Vagina (tissue), 2 donors: ENCODE measurements around the gene FANCC.

ENCODE experiments used
- POLR2A ChIP-seq, 2 donors: fragments of 450-650 bp; IDR thresholded peaks; one replicate each; pipeline ENCODE4 v1.6.1; 2017; ENCODE audit warnings: antibody characterized with exemption in 2 of 2, mild to moderate bottlenecking in 2 of 2, moderate library complexity in 2 of 2
- POLR2AphosphoS5 ChIP-seq, 2 donors: sonication (generic); formaldehyde crosslinking; IDR thresholded peaks; one replicate each; pipeline ENCODE4 v1.9.0; 2017; ENCODE audit warnings: antibody characterized with exemption in 2 of 2, mild to moderate bottlenecking in 2 of 2, low read depth in 1 of 2; ENCODE audit not compliant: insufficient read depth in 1 of 2
- TF ChIP-seq, protein P1 (sequence below), 3 experiments: fragments of 450-650 bp in 2 of 3; fragments of 200-600 bp in 1 of 3; sonication (generic) in 1 of 3; IDR thresholded peaks; one replicate each; pipeline ENCODE4 v1.5.1; 2017 to 2019; ENCODE audit warnings: antibody characterized with exemption in 3 of 3, mild to moderate bottlenecking in 2 of 3, moderate library complexity in 2 of 3

DNA sequence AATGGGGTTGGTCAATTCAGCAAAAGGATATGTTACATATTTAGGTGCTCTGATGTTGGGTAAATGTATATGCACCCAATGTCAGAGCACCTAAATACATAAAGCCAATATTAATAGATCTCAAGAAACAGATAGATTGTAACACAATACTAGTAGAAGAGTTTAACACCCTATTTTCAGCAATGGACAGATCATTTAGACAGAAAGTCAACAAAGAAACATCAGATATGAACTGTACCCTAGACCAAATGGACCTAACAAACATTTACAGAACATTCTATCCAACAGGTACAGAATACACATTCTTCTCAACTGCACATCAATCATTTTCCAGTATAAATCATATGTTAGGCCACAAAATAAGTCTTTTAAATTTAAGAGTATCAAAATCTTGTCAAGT is 35.2 kb downstream of the FANCC start:
- TF ChIP-seq, protein P1, sequence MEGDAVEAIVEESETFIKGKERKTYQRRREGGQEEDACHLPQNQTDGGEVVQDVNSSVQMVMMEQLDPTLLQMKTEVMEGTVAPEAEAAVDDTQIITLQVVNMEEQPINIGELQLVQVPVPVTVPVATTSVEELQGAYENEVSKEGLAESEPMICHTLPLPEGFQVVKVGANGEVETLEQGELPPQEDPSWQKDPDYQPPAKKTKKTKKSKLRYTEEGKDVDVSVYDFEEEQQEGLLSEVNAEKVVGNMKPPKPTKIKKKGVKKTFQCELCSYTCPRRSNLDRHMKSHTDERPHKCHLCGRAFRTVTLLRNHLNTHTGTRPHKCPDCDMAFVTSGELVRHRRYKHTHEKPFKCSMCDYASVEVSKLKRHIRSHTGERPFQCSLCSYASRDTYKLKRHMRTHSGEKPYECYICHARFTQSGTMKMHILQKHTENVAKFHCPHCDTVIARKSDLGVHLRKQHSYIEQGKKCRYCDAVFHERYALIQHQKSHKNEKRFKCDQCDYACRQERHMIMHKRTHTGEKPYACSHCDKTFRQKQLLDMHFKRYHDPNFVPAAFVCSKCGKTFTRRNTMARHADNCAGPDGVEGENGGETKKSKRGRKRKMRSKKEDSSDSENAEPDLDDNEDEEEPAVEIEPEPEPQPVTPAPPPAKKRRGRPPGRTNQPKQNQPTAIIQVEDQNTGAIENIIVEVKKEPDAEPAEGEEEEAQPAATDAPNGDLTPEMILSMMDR (IDR thresholded peaks at IDR 0.05): no peak
- TF ChIP-seq POLR2A (IDR thresholded peaks at IDR 0.05) (no peak), POLR2AphosphoS5 (IDR thresholded peaks at IDR 0.05; ENCODE audit: insufficient read depth in 1 of 2, low read depth in 1 of 2) (no peak)
